Mucosa of descending colon (tissue), 3 donors: ENCODE results near the gene HS6ST3. TPM values are rescaled to one million over a fixed set of nuclear protein-coding genes. Genes with fewer than 3 reads are reported as not detected.

ENCODE experiments used
- ATAC-seq: fragments of 200-7000 bp; cut with Tn5 transposase; one replicate; pipeline ENCODE4 v1.9.1; 2020; ENCODE audit warnings: mild to moderate bottlenecking, moderate library complexity
- DNase-seq, 3 donors: peaks; one replicate each; pipeline ENCODE4 v3.0.0-alpha.2; 2020
- H3K36me3 ChIP-seq: fragments of 200-600 bp; one replicate; pipeline ENCODE4 v1.8.0; 2021; ENCODE audit warnings: low read depth, mild to moderate bottlenecking
- H3K4me1 ChIP-seq: fragments of 200-600 bp; one replicate; pipeline ENCODE4 v1.8.0; 2021; ENCODE audit warnings: low read depth, mild to moderate bottlenecking
- H3K4me3 ChIP-seq: fragments of 200-600 bp; one replicate; pipeline ENCODE4 v1.8.0; 2021; ENCODE audit warnings: mild to moderate bottlenecking
- H3K9me3 ChIP-seq: fragments of 200-600 bp; one replicate; pipeline ENCODE4 v1.8.0; 2021; ENCODE audit warnings: mild to moderate bottlenecking
- CTCF ChIP-seq: fragments of 200-600 bp; IDR thresholded peaks from one replicate; pipeline ENCODE4 v1.8.0; 2022; ENCODE audit warnings: antibody characterized with exemption, mild to moderate bottlenecking
- intact Hi-C, 2 donors: fragments of 100-400 bp; cut with DNase I in 1 of 2; cut with micrococcal nuclease in 1 of 2; formaldehyde crosslinking; loops; one replicate each; pipeline versions ENCODE4 v1.11.0 to v1.11.1; 2022; cut with DNase I, micrococcal nuclease
- total RNA-seq, 3 donors: library from RNA; stranded (reverse); fragmentation: NEBNext Ultra II Directional in 2 of 3; extraction: Animal tissue kit (Norgen Biotek cat#: 25700) in 2 of 3; gene quantifications; one replicate each; pipeline versions ENCODE4 v1.2.1 to v1.2.4, GENCODE V29; 2021 to 2023
- donor health status: DM: no; HTN: no; CAD: no; lungs with moderate emphysema.
- donor health status: DM: no; HTN: no; CAD: no.
- donor health status: DM: no; HTN: yes; CAD: no.

HS6ST3 gene
- total RNA-seq, 3 donors from 2014 or later: 0.14 to 0.89 TPM; not detected in 1

DNA sequence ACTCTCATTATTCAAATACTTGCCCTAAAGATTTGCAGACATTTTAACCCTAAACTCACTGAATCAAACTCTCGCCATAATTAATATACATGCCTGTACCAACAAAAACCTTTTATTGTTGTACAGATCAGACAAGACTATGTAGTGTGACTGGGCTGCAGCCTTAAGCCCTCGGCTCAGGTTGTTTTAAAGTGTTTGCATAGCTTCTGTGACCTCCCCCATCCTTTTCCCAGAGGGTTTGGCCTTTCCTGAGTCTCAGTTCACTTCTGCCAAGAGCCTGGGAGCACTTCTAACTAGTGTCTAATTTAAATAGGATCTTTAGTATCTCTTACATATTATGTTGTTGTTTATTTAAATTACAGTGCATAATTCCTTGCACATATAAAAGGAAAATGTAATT lies 158.2 kb downstream of the HS6ST3 start:
- ATAC-seq (no peak), DNase-seq (no peak)
- intact Hi-C loops: no loop called here
- H3K4me1 ChIP-seq: no peaks in the 10 kb centered on the region
- H3K36me3 ChIP-seq: no peaks in the 10 kb centered on the region
- no peaks in the 10 kb centered on the region for H3K9me3 ChIP-seq
- H3K4me3 ChIP-seq: no peak overlapping the region
- no peak for TF ChIP-seq CTCF

GRCh38 chr13:96248996-96249395 lies 159.1 kb downstream of the HS6ST3 start:
- no peak for ATAC-seq
- no peak for TF ChIP-seq CTCF
- Histone ChIP-seq H3K4me3 (no peak overlapping the region), H3K36me3 (no peaks in the 10 kb centered on the region), H3K4me1 (no peaks in the 10 kb centered on the region), H3K9me3 (no peaks in the 10 kb centered on the region)
- intact Hi-C loops: no loop called here
- no peak for DNase-seq

GRCh38 chr13:96252903-96253302 lies 163.0 kb downstream of the HS6ST3 start:
- no peaks in the 10 kb centered on the region for H3K36me3 ChIP-seq
- no peak overlapping the region for H3K4me3 ChIP-seq
- no peak for ATAC-seq
- H3K9me3 ChIP-seq: no peaks in the 10 kb centered on the region
- DNase-seq: no peak
- TF ChIP-seq CTCF: no peak
- no peaks in the 10 kb centered on the region for H3K4me1 ChIP-seq
- intact Hi-C loops: no loop called here

DNA sequence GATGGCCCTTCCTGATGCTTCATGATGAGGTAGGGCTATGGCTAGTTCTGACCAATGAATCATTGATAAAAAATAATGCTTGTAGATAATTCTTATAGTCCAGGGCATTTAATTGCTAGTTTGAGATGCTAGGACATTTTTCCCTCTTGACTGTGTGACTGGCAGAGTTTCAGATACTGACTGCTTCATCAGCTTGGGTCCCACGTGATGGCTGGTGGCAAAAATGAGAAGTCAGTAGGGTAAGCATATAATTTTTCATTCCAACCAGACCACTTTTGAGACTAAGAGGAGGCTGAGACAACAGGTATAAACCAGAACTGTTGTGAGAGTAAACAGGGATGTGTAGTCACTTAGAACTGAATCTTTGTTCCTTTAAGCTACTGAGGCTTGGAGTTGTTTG lies 183.3 kb downstream of the HS6ST3 start:
- H3K9me3 ChIP-seq: no peaks in the 10 kb centered on the region
- no peak overlapping the region for H3K4me3 ChIP-seq
- ATAC-seq (no peak), DNase-seq (no peak)
- intact Hi-C loops: no loop called here
- no peaks in the 10 kb centered on the region for H3K4me1 ChIP-seq
- H3K36me3 ChIP-seq: no peaks in the 10 kb centered on the region
- no peak for TF ChIP-seq CTCF

- H3K4me3 ChIP-seq: no peak overlapping the region
- no peak for TF ChIP-seq CTCF
- H3K4me1 ChIP-seq: no peaks in the 10 kb centered on the region
- ATAC-seq (no peak), DNase-seq (no peak)
- H3K9me3 ChIP-seq: no peaks in the 10 kb centered on the region
- intact Hi-C loops: no loop called here
- no peaks in the 10 kb centered on the region for H3K36me3 ChIP-seq
Observed at GRCh38 chr13:96274046-96274445, 184.1 kb downstream of the HS6ST3 start.

GRCh38 chr13:96279904-96280303 lies 190.0 kb downstream of the HS6ST3 start:
- ATAC-seq (no peak), DNase-seq (no peak)
- intact Hi-C loops: no loop called here
- Histone ChIP-seq H3K36me3 (no peaks in the 10 kb centered on the region), H3K9me3 (no peaks in the 10 kb centered on the region), H3K4me3 (no peak overlapping the region), H3K4me1 (no peaks in the 10 kb centered on the region)
- no peak for TF ChIP-seq CTCF
